NCI-H345 (cell line): ENCODE results near the gene MUC3A.
"Not testable (repeated sequence)": the region's sequence is repeated elsewhere in the genome, so short reads cannot be mapped to it uniquely, and the experiment has no call there.

Experiments
- DNase-seq: peaks from one replicate; lab custom pipeline; 2025; lab: John Stamatoyannopoulos, UW

MUC3A gene

GRCh38 chr7:100971111-100972001 is 22.0 kb downstream of the MUC3A start:
- no peak for DNase-seq

- no peak for DNase-seq
Observed at GRCh38 chr7:100972002-100972347, 22.6 kb downstream of the MUC3A start.

GRCh38 chr7:100974021-100974420 is 24.7 kb downstream of the MUC3A start:
- DNase-seq = no peak

GRCh38 chr7:100975371-100975821 is 26.1 kb downstream of the MUC3A start:
- DNase-seq = no peak

- DNase-seq = no peak
Observed at GRCh38 chr7:100978300-100978699, 29.0 kb downstream of the MUC3A start.

- no peak for DNase-seq
Observed at GRCh38 chr7:100983451-100984187, 34.3 kb downstream of the MUC3A start.

GRCh38 chr7:100984241-100984918 is 35.0 kb downstream of the MUC3A start:
- not testable (repeated sequence) for DNase-seq

- DNase-seq = not testable (repeated sequence)
Observed at GRCh38 chr7:100985033-100985797, 35.9 kb downstream of the MUC3A start.

- no peak for DNase-seq
Observed at GRCh38 chr7:100991631-100992030, 42.3 kb downstream of the MUC3A start.

- not testable (repeated sequence) for DNase-seq
Observed at GRCh38 chr7:100992280-100992679, 42.9 kb downstream of the MUC3A start.

- DNase-seq = not testable (repeated sequence)
Observed at GRCh38 chr7:100994671-100995070, 45.3 kb downstream of the MUC3A start.

GRCh38 chr7:100998530-100998929 is 49.2 kb downstream of the MUC3A start:
- DNase-seq = not testable (repeated sequence)

- not testable (repeated sequence) for DNase-seq
Observed at GRCh38 chr7:100999334-100999733, 50.0 kb downstream of the MUC3A start.

- DNase-seq = not testable (repeated sequence)
Observed at GRCh38 chr7:101000025-101000424, 50.7 kb downstream of the MUC3A start.

- not testable (repeated sequence) for DNase-seq
Observed at GRCh38 chr7:101002333-101002732, 53.0 kb downstream of the MUC3A start.

- not testable (repeated sequence) for DNase-seq
Observed at GRCh38 chr7:101007361-101007760, 58.0 kb downstream of the MUC3A start.

GRCh38 chr7:101009629-101010028 is 60.3 kb downstream of the MUC3A start:
- DNase-seq = no peak

GRCh38 chr7:101012931-101013330 is 63.6 kb downstream of the MUC3A start:
- DNase-seq = no peak

GRCh38 chr7:101015626-101016025 is 66.3 kb downstream of the MUC3A start:
- DNase-seq = no peak

- peak; percentile 15 for DNase-seq
Observed at GRCh38 chr7:101017064-101017777, 67.9 kb downstream of the MUC3A start.
